Stimulated activated CD8-positive, alpha-beta memory T cell treated with anti-CD3 and anti-CD28 coated beads, Interleukin-4, amount 100 ng/mL, for 24 hours (primary cell): ENCODE results near the gene ABCC6.
"Not testable (repeated sequence)": the region's sequence is repeated elsewhere in the genome, so short reads cannot be mapped to it uniquely, and the experiment has no call there.

Experiments used
- DNase-seq: peaks from one replicate; pipeline ENCODE4 v3.0.0-alpha.2; 2020; ENCODE audit warnings: low read depth

ABCC6 gene

DNA sequence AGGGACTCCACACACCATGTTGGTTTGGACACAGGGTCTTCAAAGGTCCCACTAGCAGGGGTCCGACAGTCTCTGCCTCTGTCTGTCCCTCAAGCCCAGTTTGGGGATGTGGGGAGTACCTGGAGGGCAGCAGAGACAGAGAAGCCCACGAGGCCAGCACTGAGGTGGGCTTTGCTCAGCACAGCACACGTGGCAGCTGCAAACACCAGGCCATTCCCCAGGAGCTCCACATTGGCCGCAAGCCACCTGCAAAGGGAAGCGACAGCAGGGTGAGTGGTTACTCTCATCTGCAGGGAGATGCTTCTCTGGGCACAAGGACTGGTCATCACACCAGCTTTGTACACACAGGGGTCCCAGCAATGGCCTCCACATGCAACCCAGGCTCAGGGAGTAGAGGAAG is 62.0 kb downstream of the ABCC6 start:
- DNase-seq = no peak

DNA sequence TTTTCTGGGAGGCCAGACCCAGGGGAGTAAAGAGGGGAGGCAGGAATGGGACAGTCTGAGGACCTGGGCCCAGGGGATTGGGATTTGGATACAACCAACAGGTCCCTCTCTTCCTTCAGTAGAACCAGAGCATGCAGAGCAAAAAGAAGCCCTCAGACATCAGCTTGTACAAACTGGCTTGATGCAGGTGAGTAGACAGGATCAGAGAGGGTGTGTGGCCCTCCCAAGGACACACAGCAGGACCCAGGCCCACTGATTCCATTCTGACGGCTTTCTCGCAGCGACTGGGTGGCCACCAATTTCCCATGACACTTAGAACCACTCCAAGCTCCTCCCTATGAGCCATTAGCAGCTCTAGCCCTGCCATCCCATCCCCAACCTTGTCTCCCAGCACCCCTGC is 63.6 kb downstream of the ABCC6 start:
- DNase-seq = no peak

- DNase-seq = no peak
Measured at GRCh38 chr16:16158741-16159374, 64.4 kb downstream of the ABCC6 start.

GRCh38 chr16:16158082-16158658 is 65.1 kb downstream of the ABCC6 start:
- no peak for DNase-seq

- DNase-seq = no peak
Measured at GRCh38 chr16:16157166-16157565, 66.1 kb downstream of the ABCC6 start.

- DNase-seq = no peak
Measured at GRCh38 chr16:16155234-16155633, 68.1 kb downstream of the ABCC6 start.

DNA sequence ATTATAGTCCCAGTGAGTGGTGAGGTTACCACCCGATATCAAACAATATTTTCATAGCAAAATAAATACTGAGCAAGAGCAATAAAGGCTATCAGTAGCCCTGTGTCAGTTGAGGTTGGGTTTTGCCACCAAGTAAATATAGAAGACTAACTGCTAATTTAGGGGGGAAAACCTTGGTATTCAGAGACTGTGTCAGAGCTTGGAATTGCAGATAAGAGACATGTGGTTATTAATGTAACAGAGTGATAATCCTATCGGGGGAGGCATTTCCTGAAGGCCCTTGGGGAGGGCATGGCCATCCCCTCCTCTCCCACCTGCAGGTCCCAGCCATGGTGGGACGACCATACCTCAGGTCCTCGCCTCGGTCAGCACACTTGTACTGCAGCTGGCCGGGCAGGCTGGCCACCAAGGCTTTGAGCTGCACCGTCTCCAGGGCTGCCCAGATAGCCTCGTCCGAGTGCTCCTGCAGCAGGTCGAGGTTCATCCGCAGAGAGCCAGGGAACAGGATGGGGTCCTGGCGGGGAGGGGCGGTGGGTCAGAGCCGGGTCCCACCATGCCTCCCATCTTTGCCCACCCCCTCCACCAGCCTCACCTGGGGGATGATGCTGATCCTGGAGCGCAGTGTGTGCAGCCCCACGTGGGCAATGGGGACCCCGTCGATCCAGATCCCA is 68.9 kb downstream of the ABCC6 start:
- no peak for DNase-seq

DNA sequence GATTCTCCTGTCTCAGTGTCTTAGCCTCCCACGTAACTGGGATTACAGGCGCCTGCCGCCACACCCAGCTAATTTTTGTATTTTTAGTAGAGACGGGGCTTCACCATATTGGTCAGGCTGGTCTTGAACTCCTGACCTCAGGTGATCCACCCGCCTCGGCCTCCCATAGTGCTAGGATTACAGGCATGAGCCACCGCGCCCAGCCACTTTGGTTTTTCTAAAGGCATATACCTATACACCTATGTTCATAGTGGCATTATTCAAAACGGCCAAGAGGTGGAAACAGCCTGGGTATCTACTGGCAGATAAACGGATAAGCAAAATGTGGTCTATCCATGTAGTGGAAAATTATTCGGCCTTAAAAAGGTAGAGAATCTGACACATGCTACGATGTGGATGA is 70.3 kb downstream of the ABCC6 start:
- not testable (repeated sequence) for DNase-seq

DNA sequence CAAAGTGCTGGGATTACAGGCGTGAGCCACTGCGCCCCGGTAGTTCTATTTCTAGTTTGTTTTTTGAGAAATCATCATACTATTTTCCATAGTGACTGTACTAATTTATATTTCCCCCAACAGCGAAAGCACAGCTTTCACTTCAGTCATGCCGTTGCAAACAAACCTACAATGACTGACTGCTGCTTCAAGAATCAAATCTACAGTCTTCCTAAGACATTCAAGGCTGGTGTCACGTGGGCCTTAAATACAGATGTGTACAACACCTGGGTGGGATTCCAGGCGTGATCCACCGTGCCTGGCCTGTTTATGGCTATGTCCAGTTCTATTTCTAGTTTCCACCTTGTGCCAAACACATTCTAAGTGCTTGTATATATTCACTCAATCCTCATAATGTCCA is 72.0 kb downstream of the ABCC6 start:
- no peak for DNase-seq

GRCh38 chr16:16150878-16151152 is 72.5 kb downstream of the ABCC6 start:
- DNase-seq = no peak

- DNase-seq = no peak
Measured at GRCh38 chr16:16150117-16150877, 73.0 kb downstream of the ABCC6 start.

- DNase-seq = no peak
Measured at GRCh38 chr16:16149710-16150116, 73.6 kb downstream of the ABCC6 start.

GRCh38 chr16:16148755-16149154 is 74.5 kb downstream of the ABCC6 start:
- no peak for DNase-seq

- DNase-seq = not testable (repeated sequence)
Measured at GRCh38 chr16:16148000-16148599, 75.2 kb downstream of the ABCC6 start.

DNA sequence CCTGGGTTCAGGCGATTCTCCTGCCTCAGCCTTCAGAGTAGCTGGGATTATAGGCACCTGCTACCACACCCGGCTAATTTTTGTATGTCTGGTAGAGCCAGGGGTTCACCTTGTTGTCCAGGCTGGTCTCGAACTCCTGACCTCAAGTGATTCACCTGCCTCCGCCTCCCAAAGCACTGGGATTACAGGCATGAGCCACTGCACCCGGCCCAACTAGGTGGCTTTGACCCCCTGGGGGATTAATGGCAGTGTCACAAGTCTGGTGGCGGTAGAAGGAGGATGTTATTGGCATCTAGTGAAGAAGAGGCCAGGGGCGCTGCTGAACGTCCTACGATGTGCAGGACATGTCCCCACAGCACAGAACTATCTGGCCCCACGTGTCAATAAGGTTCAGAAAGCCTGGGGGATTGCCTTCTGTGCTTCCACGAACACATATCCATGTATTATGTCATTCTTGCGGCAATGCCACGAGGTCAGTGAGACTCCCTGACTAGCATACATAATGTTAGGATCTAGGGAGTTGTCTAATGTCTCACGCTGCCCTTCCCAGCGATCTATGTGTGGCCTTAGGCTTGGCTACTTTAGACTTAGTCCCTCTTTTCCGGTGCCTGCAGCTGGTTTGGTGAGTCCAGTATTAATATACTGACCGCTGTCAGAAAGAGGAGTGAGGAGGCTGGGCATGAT is 75.8 kb downstream of the ABCC6 start:
- DNase-seq = no peak

GRCh38 chr16:16146380-16147315 is 76.6 kb downstream of the ABCC6 start:
- DNase-seq = no peak

- DNase-seq = no peak
Measured at GRCh38 chr16:16145286-16145685, 78.0 kb downstream of the ABCC6 start.

DNA sequence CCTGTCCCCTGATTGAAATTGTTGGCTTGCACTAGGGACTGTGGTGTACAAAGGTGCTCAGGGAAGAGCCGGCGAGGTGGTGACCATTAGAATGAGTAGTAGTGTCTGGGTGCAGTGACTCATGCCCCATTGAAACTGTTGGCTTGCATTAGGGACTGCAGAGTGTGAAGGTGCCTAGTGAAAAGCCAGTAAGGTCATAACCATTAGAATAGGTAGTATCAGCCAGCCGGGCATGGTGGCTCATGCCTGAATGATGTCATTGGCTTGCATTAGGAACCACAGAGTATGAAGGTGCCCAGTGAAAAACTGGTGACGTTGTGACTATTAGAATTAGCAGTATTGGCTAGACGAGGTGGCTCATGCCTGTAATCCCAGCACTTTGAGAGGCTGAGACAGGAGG is 78.9 kb downstream of the ABCC6 start:
- DNase-seq = no peak

DNA sequence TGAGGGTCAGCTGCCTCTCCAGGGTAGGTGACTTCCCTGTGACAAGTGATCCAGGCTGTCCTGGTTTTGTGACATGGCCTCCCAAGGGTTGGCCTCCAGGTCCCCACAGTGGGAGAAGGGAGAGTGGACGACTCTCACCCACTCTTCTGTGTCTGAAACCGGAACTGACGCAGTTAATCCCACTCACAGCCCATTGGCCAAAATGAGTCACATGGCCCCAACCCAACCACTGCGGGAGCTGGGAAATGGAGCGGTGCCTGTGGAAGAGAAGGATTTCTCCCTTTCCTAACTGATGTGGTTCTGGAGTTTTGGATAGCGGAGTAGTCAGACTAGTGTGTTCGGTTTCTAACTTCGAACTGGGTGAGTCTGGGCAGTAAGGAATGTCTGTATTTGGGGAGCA is 79.4 kb downstream of the ABCC6 start:
- no peak for DNase-seq

GRCh38 chr16:16143038-16143763 is 80.1 kb downstream of the ABCC6 start:
- DNase-seq = no peak
